Lung (tissue), 12 donors: Measurements from ENCODE around the gene IGFBP2. TPM values are rescaled to one million over a fixed set of nuclear protein-coding genes. Genes with fewer than 3 reads are reported as not detected.

Experiments used
- ATAC-seq: fragments of 200-7000 bp; cut with Tn5 transposase; one replicate; pipeline ENCODE4 v1.9.1; 2020; ENCODE audit warnings: moderate number of reproducible peaks; ENCODE audit not compliant: insufficient read depth, low FRiP score
- DNase-seq, 3 donors: peaks; one replicate each; pipeline ENCODE4 v3.0.0-alpha.2; 2013 to 2017
- H3K27ac ChIP-seq, 2 donors: one replicate each; pipeline ENCODE4 v1.5.1; 2013; ENCODE audit warnings: mild to moderate bottlenecking in 2 of 2, moderate library complexity in 2 of 2, control low read depth in 1 of 2, inconsistent platforms in 1 of 2, low read depth in 1 of 2, low read length in 1 of 2
- H3K27me3 ChIP-seq, 3 donors: one replicate each; pipeline ENCODE4 v1.5.1; 2013; ENCODE audit warnings: low read length in 2 of 3; ENCODE audit not compliant: control insufficient read depth in 3 of 3, insufficient read depth in 3 of 3
- H3K36me3 ChIP-seq, 4 donors: one replicate each; pipeline ENCODE4 v1.5.1; 2013; ENCODE audit warnings: low read length in 4 of 4, mild to moderate bottlenecking in 1 of 4, moderate library complexity in 1 of 4; ENCODE audit not compliant: control insufficient read depth in 4 of 4, insufficient read depth in 4 of 4
- H3K4me1 ChIP-seq, 5 donors: one replicate each; pipeline ENCODE4 v1.5.1; 2013; ENCODE audit warnings: low read length in 5 of 5, mild to moderate bottlenecking in 2 of 5, moderate library complexity in 1 of 5; ENCODE audit not compliant: control insufficient read depth in 5 of 5, insufficient read depth in 5 of 5
- H3K4me3 ChIP-seq: one replicate; pipeline ENCODE4 v1.5.1; 2013; ENCODE audit warnings: mild to moderate bottlenecking, control low read depth, moderate library complexity
- H3K9ac ChIP-seq, 2 donors: one replicate each; pipeline ENCODE4 v1.5.1; 2013; ENCODE audit warnings: low read length in 2 of 2, control low read depth in 1 of 2; ENCODE audit not compliant: insufficient read depth in 1 of 2
- H3K9me3 ChIP-seq, 4 donors: one replicate each; pipeline ENCODE4 v1.5.1; 2013; ENCODE audit warnings: low read length in 3 of 4, mild to moderate bottlenecking in 1 of 4, moderate library complexity in 1 of 4; ENCODE audit not compliant: control insufficient read depth in 4 of 4, insufficient read depth in 3 of 4
- WGBS, 2 donors: extraction: QIAGEN DNeasy Blood & Tissue Kit; methylation state at CpG; one replicate each; pipeline ENCODE4 v1.1.7; 2013; 5-methylcytosine and 5-hydroxymethylcytosine counted together
- polyA plus RNA-seq, 2 donors: library from polyadenylated mRNA; stranded (reverse); fragments of 200-250 nt; gene quantifications; one replicate each; pipeline ENCODE4 v1.2.1, GENCODE V29; 2013
- total RNA-seq, 2 donors: library from RNA; depleted of rRNA in 1 of 2; stranded (reverse); fragments of >200 nt in 1 of 2; gene quantifications; one replicate each; pipeline ENCODE4 v1.2.1, GENCODE V29; 2014 to 2021
- TF ChIP-seq, protein P1 (sequence below): IDR thresholded peaks from 2 replicates; pipeline ENCODE4 v1.5.1; 2012; ENCODE audit warnings: mild to moderate bottlenecking; ENCODE audit errors: control extremely low read depth, extremely low read depth
- donor health status: control.
- donor health status: control.
- donor health status: Bipolar disorder and iron deficiency.
- donor health status: healthy.
- donor health status: DM: yes; HTN: yes; CAD: no.

The IGFBP2 gene
- total and polyA plus RNA-seq, 4 donors: 50.5 to 104 (median 81.2) TPM

DNA sequence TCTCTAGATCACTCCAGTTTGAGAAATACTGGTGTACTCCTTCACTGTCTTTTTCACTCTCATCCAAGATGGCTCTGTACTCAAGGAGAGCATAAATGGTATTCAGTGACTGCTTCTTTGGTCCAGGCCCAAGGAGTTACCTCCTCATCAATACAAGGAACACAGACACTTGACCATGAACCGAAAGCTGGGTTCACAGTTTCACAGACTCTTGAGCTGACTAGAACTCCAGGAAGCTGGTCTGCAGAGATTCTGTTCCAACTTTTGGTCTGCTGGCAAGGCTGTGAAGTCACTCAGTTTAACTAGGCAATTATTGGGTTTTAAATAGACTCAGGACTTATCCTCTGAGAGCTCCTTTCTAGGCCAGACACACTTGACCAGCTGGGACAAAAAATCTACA is 69.5 kb downstream of the IGFBP2 start:
- no peaks in the 10 kb centered on the region for H3K27me3 ChIP-seq
- no peaks in the 10 kb centered on the region for H3K9me3 ChIP-seq
- DNase-seq (no peak), ATAC-seq (no peak)
- TF ChIP-seq, protein P1, sequence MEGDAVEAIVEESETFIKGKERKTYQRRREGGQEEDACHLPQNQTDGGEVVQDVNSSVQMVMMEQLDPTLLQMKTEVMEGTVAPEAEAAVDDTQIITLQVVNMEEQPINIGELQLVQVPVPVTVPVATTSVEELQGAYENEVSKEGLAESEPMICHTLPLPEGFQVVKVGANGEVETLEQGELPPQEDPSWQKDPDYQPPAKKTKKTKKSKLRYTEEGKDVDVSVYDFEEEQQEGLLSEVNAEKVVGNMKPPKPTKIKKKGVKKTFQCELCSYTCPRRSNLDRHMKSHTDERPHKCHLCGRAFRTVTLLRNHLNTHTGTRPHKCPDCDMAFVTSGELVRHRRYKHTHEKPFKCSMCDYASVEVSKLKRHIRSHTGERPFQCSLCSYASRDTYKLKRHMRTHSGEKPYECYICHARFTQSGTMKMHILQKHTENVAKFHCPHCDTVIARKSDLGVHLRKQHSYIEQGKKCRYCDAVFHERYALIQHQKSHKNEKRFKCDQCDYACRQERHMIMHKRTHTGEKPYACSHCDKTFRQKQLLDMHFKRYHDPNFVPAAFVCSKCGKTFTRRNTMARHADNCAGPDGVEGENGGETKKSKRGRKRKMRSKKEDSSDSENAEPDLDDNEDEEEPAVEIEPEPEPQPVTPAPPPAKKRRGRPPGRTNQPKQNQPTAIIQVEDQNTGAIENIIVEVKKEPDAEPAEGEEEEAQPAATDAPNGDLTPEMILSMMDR: no peak
- H3K27ac ChIP-seq: no peak overlapping the region
- no peak overlapping the region for H3K9ac ChIP-seq
- no peak overlapping the region for H3K4me3 ChIP-seq
- WGBS, 2 donors: 84 to 100% methylated on average over 1 of the region's 1 CpG
- H3K36me3 ChIP-seq: no peaks in the 10 kb centered on the region
- peaks cover 0 to 34% (median 0%) of the 10 kb centered on the region in 5 donors for H3K4me1 ChIP-seq

DNA sequence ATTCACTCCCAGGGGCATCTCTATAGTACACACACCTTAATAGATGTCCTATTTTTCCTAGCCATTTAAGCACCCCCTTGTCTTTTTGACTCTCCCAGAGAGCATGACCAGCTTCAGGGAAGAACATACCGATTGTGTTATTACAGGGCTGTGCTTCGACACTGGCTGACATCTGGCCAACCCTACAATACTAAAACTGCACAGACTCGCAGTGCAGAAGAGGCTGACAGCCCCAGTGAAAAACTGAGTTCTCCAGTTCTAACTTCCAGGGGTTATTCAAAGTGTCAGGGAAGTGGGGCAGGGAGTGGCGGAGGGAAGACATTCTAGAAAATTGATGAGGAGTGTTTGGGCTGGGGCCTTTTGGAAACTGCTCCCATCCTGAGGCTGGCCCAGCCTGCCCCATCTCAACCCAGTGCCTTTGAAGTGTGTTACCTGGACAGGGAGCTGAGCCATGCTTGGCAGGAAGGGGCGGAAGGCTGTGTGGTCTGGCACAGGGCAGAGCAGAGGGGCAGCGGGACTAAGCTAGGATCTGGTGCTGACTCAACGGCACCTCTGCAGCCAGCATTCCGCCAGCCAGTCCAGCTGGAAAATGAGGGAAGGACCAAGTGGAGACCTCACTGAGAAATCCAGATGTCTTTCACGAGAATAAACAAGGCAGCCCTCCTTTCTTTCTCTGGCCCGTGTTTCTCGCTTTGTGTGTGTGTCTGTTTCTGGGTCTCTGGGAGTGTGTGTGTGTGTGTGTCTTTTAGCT is 77.5 kb downstream of the IGFBP2 start:
- ATAC-seq: no peak
- DNase-seq: peak; percentile 60 to 76 (median 75)

DNA sequence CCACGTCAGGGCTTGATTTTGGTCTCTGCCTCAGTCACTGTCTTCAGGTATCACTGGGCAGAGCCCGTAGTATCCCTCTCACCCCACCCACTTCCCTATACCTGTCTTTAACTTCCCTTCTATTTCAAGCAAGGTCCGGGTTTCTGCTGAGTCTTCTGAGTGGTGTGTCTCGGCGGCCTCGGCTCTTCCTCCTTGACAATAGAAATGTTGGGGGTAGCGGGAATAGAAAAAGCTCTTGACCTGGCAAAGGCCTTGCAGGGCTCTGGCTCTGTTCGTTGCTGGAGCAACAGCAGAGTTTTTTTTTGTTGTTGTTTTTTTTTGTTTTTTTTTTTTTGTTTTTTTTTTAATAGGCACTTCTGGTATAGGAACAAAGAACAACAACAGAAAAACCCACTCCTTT is 78.1 kb downstream of the IGFBP2 start:
- no peaks in the 10 kb centered on the region for H3K27me3 ChIP-seq
- H3K27ac ChIP-seq: no peak overlapping the region
- TF ChIP-seq, protein P1: no peak
- H3K4me1 ChIP-seq: peaks cover 0 to 18% (median 3%) of the 10 kb centered on the region in 5 donors
- H3K9me3 ChIP-seq: peaks cover 0 to 4% (median 1%) of the 10 kb centered on the region in 4 donors
- ATAC-seq: no peak
- H3K4me3 ChIP-seq: no peak overlapping the region
- WGBS, 2 donors: 75 to 79% methylated on average over 8 of the region's 8 CpGs
- peak in 2 of 3 donors; percentile 19 to 42 for DNase-seq
- no peaks in the 10 kb centered on the region for H3K36me3 ChIP-seq
- peak overlapping the region in 1 of 2 donors; percentile 54 for H3K9ac ChIP-seq

More for the DNA sequence above, 77.5 kb downstream of the IGFBP2 start:
- peaks cover 0 to 4% (median 1%) of the 10 kb centered on the region in 4 donors for H3K9me3 ChIP-seq
- no peak overlapping the region for H3K27ac ChIP-seq
- peaks cover 0 to 18% (median 3%) of the 10 kb centered on the region in 5 donors for H3K4me1 ChIP-seq
- no peaks in the 10 kb centered on the region for H3K27me3 ChIP-seq
- WGBS, 2 donors: 76 to 89% methylated on average over 11 of the region's 11 CpGs
- H3K36me3 ChIP-seq: no peaks in the 10 kb centered on the region
- H3K4me3 ChIP-seq: no peak overlapping the region
- peak overlapping the region in 1 of 2 donors; percentile 54 for H3K9ac ChIP-seq
- TF ChIP-seq, protein P1: no peak
